ENCODE results near the gene MARVELD1. TPM values are rescaled to one million over a fixed set of nuclear protein-coding genes. Genes with fewer than 3 reads are reported as not detected.

The MARVELD1 gene
- total RNA-seq, 1 experiment from 2014 or later = 40.1 TPM

- Histone ChIP-seq H3K4me3 (no peak overlapping the region), H3K27me3 (ENCODE audit: insufficient read depth, low read depth) (no peaks in the 10 kb centered on the region), H3K27ac (no peak overlapping the region), H3F3A (ENCODE audit: insufficient read depth, low read depth) (no peaks in the 10 kb centered on the region), H3K79me2 (ENCODE audit: low read depth) (no peaks in the 10 kb centered on the region), H3K4me1 (replicated peaks; ENCODE audit: insufficient read depth) (no peaks in the 10 kb centered on the region), H4K20me1 (ENCODE audit: insufficient read depth) (no peaks in the 10 kb centered on the region), H3K9me3 (ENCODE audit: insufficient read depth, low read depth) (no peaks in the 10 kb centered on the region), H3K9me2 (ENCODE audit: insufficient read depth) (no peaks in the 10 kb centered on the region), H3K4me2 (no peak overlapping the region), H2AFZ (no peak overlapping the region), H3K36me3 (ENCODE audit: low read depth) (no peaks in the 10 kb centered on the region)
- POLR2A ChIA-PET (ENCODE audit: unreplicated experiment) = no interaction called here
- TF ChIP-seq EZH2 (IDR thresholded peaks at IDR 0.05; ENCODE audit: low read depth) (no peak), CTCF (conservative IDR thresholded peaks at IDR 0.05) (no peak)
- intact Hi-C loops (cut with micrococcal nuclease; ENCODE audit: unreplicated experiment) = loop anchor here (1.0 kb wide), 2 partner anchors 109 to 285 kb away; no protein-coding TSS in a partner anchor
- no peak for DNase-seq
- CTCF ChIA-PET = no interaction called here
- no TSS peak for BruUV-seq (replicated peaks)
Measured at GRCh38 chr10:97759946-97760345, 46.4 kb downstream of the MARVELD1 start.

DNA sequence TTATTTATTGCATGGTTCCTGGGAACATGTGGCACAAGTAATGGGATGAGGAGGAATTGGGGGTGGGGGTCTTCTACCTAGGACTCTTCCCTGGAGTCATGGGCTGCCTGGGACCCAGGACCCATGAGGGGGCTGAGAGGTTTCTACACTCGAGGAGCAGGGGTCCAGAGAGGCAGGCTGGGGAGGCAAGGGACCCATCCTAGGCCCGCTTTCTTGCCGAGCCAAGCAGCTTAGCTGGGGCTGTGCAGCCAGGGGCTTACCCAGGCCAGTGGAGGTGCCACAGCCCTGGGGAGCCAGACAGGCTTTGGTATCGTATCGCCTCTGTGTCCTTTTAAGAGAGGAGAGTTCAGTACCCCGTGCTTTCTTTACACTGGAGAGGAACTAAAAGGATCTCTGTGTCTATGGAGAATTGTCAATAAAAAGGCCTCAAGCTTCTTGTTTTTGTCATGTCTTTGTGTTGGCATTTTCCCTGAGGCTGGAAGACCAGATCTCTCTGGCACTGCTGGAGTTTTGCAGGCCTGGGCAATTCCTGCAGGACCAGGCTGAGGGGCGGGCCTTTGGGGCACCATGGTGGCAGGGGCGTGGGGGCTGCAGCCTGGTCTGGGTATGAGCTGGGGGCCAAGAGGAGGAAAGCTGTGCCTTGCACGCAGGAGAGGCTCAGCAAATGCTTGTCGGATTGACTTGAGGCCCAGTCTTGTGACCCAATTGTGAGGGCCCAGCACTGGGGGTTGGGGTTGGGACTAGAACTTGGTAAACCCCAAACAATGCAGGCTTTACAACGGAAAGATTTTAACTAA is 47.1 kb downstream of the MARVELD1 start:
- CTCF ChIA-PET = interaction anchor here (0.5 kb wide), 1 partner anchor 1995 kb away, joined by 6 read pairs; no protein-coding TSS in a partner anchor
- DNase-seq = no peak
- BruUV-seq (replicated peaks) = no TSS peak
- H3K4me3 ChIP-seq = no peak overlapping the region
- no peak overlapping the region for H3K4me2 ChIP-seq
- no peaks in the 10 kb centered on the region for H3K9me3 ChIP-seq (ENCODE audit: insufficient read depth, low read depth)
- no peaks in the 10 kb centered on the region for H3K4me1 ChIP-seq (replicated peaks; ENCODE audit: insufficient read depth)
- no peak overlapping the region for H2AFZ ChIP-seq
- POLR2A ChIA-PET (ENCODE audit: unreplicated experiment) = no interaction called here
- no peak overlapping the region for H3K27ac ChIP-seq
- no peaks in the 10 kb centered on the region for H3F3A ChIP-seq (ENCODE audit: insufficient read depth, low read depth)
- H3K79me2 ChIP-seq (ENCODE audit: low read depth) = no peaks in the 10 kb centered on the region
- H4K20me1 ChIP-seq (ENCODE audit: insufficient read depth) = no peaks in the 10 kb centered on the region
- intact Hi-C loops (cut with micrococcal nuclease; ENCODE audit: unreplicated experiment) = no loop called here
- no peaks in the 10 kb centered on the region for H3K36me3 ChIP-seq (ENCODE audit: low read depth)
- TF ChIP-seq EZH2 (IDR thresholded peaks at IDR 0.05; ENCODE audit: low read depth) = no peak
- no peak for TF ChIP-seq CTCF (conservative IDR thresholded peaks at IDR 0.05)
- H3K9me2 ChIP-seq (ENCODE audit: insufficient read depth) = no peaks in the 10 kb centered on the region
- H3K27me3 ChIP-seq (ENCODE audit: insufficient read depth, low read depth) = no peaks in the 10 kb centered on the region

DNA sequence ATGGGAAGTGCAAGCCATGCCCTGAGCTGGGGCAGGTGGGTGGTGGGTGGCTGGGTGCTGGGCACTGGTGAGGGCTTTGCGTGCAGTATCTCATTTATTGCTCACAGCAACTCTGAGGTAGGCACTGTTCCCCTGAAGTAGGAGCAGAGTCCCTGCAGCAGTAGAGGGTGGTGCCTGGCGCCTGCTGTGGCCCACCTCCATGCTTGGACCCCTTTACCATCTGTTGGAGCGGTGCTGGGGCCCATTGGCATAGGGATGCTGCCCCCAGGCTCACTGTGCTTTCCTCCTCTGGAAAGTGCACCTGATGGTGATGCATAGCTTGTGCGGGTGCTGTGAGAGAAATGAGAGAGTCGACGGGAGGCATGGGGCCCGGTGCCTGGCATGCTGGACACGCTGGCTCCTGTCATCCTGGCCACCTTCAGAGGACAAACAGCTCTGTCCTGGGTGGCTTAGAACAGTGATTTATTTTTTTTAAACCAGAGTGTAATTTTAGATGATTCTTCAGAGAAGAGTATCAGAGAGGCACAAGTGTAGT is 47.9 kb downstream of the MARVELD1 start:
- POLR2A ChIA-PET (ENCODE audit: unreplicated experiment) = no interaction called here
- intact Hi-C loops (cut with micrococcal nuclease; ENCODE audit: unreplicated experiment) = no loop called here
- CTCF ChIA-PET = no interaction called here

More for the DNA sequence above, 47.9 kb downstream of the MARVELD1 start:
- Histone ChIP-seq H3K9me3 (ENCODE audit: insufficient read depth, low read depth) (no peaks in the 10 kb centered on the region), H3K27me3 (ENCODE audit: insufficient read depth, low read depth) (no peaks in the 10 kb centered on the region), H3K27ac (no peak overlapping the region), H3K79me2 (ENCODE audit: low read depth) (no peaks in the 10 kb centered on the region), H3K4me2 (no peak overlapping the region), H4K20me1 (ENCODE audit: insufficient read depth) (no peaks in the 10 kb centered on the region), H3K36me3 (ENCODE audit: low read depth) (no peaks in the 10 kb centered on the region), H3F3A (ENCODE audit: insufficient read depth, low read depth) (no peaks in the 10 kb centered on the region), H2AFZ (no peak overlapping the region), H3K9me2 (ENCODE audit: insufficient read depth) (no peaks in the 10 kb centered on the region), H3K4me1 (replicated peaks; ENCODE audit: insufficient read depth) (no peaks in the 10 kb centered on the region), H3K4me3 (no peak overlapping the region)
- TF ChIP-seq CTCF (conservative IDR thresholded peaks at IDR 0.05) (no peak), EZH2 (IDR thresholded peaks at IDR 0.05; ENCODE audit: low read depth) (no peak)
- no peak for DNase-seq
- no TSS peak for BruUV-seq (replicated peaks)

Data from PC-9 (cell line).